ENCODE results near the gene HPCAL1.

DNA sequence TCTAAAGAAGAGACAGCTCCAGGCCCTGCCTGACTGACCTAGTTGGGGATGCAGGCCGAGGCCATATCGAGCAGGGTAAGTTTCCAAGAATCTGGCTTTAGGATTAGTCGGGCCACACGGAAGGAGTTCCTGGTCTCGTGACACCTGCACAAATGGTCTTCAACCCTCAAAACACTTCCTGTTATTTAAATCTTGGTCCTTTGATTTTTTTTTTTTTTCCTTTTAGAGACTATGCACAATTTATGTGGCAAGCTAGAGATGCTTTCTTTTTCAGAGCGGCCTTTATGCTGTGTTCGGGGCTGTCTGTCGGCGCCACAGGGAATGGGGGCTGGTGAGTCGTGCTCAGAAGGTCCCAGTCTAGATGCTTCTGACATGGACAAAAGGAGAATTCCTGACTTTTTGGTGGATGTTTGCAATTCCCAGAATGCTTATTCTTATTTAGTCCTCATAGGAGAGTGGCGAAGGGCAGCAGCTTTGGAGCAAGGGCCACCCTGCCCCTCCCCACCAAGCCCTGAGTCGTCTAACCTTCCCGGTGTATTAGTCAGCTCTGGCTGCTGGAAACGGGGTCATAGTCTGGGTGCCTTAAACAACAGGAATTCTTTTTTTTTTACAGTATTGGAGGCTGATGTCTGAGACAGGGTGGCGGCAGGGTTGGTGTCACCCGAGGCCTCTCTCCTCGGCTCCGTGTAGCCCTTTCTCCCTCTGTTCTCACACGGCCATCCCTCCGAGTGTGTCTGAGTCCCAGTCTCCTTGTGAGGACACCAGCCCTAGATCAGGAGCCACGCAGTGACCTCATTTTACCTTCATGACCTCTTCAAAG lies 27.4 kb downstream of the HPCAL1 start:
- TF ChIP-seq POLR2A (IDR thresholded peaks at IDR 0.05; ENCODE audit: low read depth, low read length) (no peak), TAF1 (IDR thresholded peaks at IDR 0.05; ENCODE audit: low read depth, low read length) (no peak), POLR2AphosphoS5 (IDR thresholded peaks at IDR 0.05; ENCODE audit: low read depth, low read length) (no peak)

Data from GM12891 (cell line).